ENCODE results near the gene SF3B2. TPM values are rescaled to one million over a fixed set of nuclear protein-coding genes. Genes with fewer than 3 reads are reported as not detected.
"Not testable (repeated sequence)": the region's sequence is repeated elsewhere in the genome, so short reads cannot be mapped to it uniquely, and the experiment has no call there.

SF3B2 gene
- polyA plus RNA-seq, 1 donor, result 128 TPM

- no peak for DNase-seq
These were observed 32.0 kb upstream of the SF3B2 start for GRCh38 chr11:66020212-66020611.

GRCh38 chr11:66020618-66021357 is 31.4 kb upstream of the SF3B2 start:
- no peak for DNase-seq

- peak; percentile 51 for DNase-seq
These were observed 29.6 kb upstream of the SF3B2 start for GRCh38 chr11:66022401-66023185.

- not testable (repeated sequence) for DNase-seq
These were observed 29.1 kb upstream of the SF3B2 start for GRCh38 chr11:66023186-66023440.

GRCh38 chr11:66026017-66026529 is 26.1 kb upstream of the SF3B2 start, which contains the start of gene CATSPER1:
Gene CATSPER1, minus strand, starts transcription at chr11:66026479. Its CDS starts 100 bp downstream, at chr11:66026379.
- no peak for DNase-seq

GRCh38 chr11:66032957-66033735 is 19.0 kb upstream of the SF3B2 start:
- no peak for DNase-seq

- DNase-seq, result no peak
These were observed 16.4 kb upstream of the SF3B2 start for GRCh38 chr11:66035653-66036333.

GRCh38 chr11:66036334-66036710 is 15.8 kb upstream of the SF3B2 start:
- DNase-seq, result no peak

GRCh38 chr11:66037327-66037726 is 14.8 kb upstream of the SF3B2 start:
- no peak for DNase-seq

GRCh38 chr11:66039765-66040164 is 12.4 kb upstream of the SF3B2 start:
- no peak for DNase-seq

- no peak for DNase-seq
These were observed 9.8 kb upstream of the SF3B2 start for GRCh38 chr11:66042227-66042995.

GRCh38 chr11:66042996-66043906 is 8.9 kb upstream of the SF3B2 start:
- DNase-seq, result no peak

GRCh38 chr11:66044757-66045156 is 7.4 kb upstream of the SF3B2 start:
- DNase-seq, result no peak

GRCh38 chr11:66045177-66045639 is 7.0 kb upstream of the SF3B2 start:
- peak; percentile 70 for DNase-seq

- no peak for DNase-seq
These were observed 5.3 kb upstream of the SF3B2 start for GRCh38 chr11:66046901-66047300.

- DNase-seq, result no peak
These were observed 4.4 kb upstream of the SF3B2 start for GRCh38 chr11:66047541-66048365.

GRCh38 chr11:66048547-66049323 is 3.4 kb upstream of the SF3B2 start, which contains the start of gene GAL3ST3:
Gene GAL3ST3, minus strand, starts transcription at chr11:66049161. Its CDS starts 3,746 bp downstream, at chr11:66045415.
- no peak for DNase-seq

GRCh38 chr11:66050581-66051231 is 1.5 kb upstream of the SF3B2 start:
- DNase-seq, result no peak

Data from hindlimb muscle (tissue), 1 donor.